Colonic mucosa (tissue), 4 donors: ENCODE measurements around the gene CADPS. TPM values are rescaled to one million over a fixed set of nuclear protein-coding genes. Genes with fewer than 3 reads are reported as not detected.

Experiments used
- DNase-seq: peaks from one replicate; pipeline ENCODE4 v3.0.0-alpha.2; 2020
- H3K27ac ChIP-seq: fragments of 200-600 bp; one replicate; pipeline ENCODE4 v1.8.0; 2021
- H3K27me3 ChIP-seq: fragments of 200-600 bp; one replicate; pipeline ENCODE4 v1.8.0; 2021
- H3K36me3 ChIP-seq: fragments of 200-600 bp; one replicate; pipeline ENCODE4 v1.8.0; 2021
- H3K4me1 ChIP-seq: fragments of 200-600 bp; one replicate; pipeline ENCODE4 v1.8.0; 2021; ENCODE audit warnings: mild to moderate bottlenecking
- H3K4me3 ChIP-seq: fragments of 200-600 bp; one replicate; pipeline ENCODE4 v1.8.0; 2021
- H3K9ac ChIP-seq, 2 donors: one replicate each; pipeline ENCODE4 v1.7.0; 2013; ENCODE audit warnings: control low read depth in 2 of 2, low read depth in 2 of 2, low read length in 2 of 2
- H3K9me3 ChIP-seq: fragments of 200-600 bp; one replicate; pipeline ENCODE4 v1.8.0; 2021
- CTCF ChIP-seq: fragments of 200-600 bp; IDR thresholded peaks from one replicate; pipeline ENCODE4 v1.8.0; 2022; ENCODE audit warnings: antibody characterized with exemption, mild to moderate bottlenecking
- intact Hi-C: fragments of 100-400 bp; cut with DNase I; formaldehyde crosslinking; loops from one replicate; pipeline ENCODE4 v1.14.1; 2022
- total RNA-seq, 2 donors: library from RNA; stranded (reverse); fragmentation: NEBNext Ultra II Directional in 1 of 2; extraction: Animal tissue kit (Norgen Biotek cat#: 25700) in 1 of 2; gene quantifications; one replicate each; pipeline ENCODE4 v1.2.1, GENCODE V29; 2021
- donor health status: healthy.
- donor health status: DM: no; HTN: no; CAD: no.
- donor health status: DM: no; HTN: no; CAD: no.

CADPS gene
- total RNA-seq, 2 donors from 2014 or later = 2.9 to 6.1 TPM

DNA sequence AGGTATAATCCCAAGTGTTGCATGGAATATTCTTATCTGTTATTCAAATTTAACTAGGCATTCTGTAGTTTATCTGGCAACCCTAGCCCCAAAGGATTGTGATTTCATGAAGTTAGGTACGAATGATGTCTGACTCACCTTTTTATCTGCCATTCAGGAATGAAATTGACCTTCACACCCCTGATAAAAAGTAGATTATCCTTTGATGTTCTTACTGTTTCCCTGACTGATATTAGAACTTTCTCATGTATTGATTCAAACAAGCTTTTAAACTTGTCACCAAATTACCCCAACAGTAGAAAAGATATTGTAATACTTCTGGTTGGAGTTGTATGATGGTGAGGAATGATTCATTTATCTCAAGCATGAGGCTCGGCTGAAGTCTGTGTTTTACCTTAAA lies 43.6 kb upstream of the CADPS start:
- no peak overlapping the region for H3K9ac ChIP-seq

GRCh38 chr3:62918131-62918530 lies 42.9 kb upstream of the CADPS start:
- peak overlapping the region; percentile 33 for H3K27ac ChIP-seq
- no peak for TF ChIP-seq CTCF

More for the DNA sequence above, 43.6 kb upstream of the CADPS start:
- Histone ChIP-seq H3K27me3 (no peaks in the 10 kb centered on the region), H3K27ac (peak overlapping the region; percentile 33), H3K4me3 (no peak overlapping the region), H3K36me3 (no peaks in the 10 kb centered on the region), H3K9me3 (no peaks in the 10 kb centered on the region), H3K4me1 (no peaks in the 10 kb centered on the region)
- DNase-seq = no peak
- intact Hi-C loops = no loop called here
- no peak for TF ChIP-seq CTCF

DNA sequence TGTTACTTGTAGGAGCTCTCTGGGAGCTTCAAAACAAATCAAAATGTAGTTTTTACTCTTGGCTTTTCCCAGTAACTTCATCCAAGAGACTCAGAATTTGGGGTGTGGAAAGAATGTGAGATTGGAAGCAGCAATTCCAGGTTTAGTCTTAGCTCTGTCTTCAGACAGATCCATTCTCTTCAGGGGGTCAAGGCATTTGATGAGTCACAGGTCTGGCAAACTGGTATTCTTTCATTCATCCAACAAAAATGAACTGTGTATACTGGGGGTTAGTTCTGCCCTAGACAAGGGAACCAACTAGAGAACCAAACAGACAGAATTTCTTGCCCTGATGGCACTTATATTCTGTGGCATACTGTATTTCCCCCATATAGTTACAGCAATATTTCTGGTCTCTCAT lies 36.3 kb upstream of the CADPS start:
- intact Hi-C loops = no loop called here
- H3K27me3 ChIP-seq = no peaks in the 10 kb centered on the region

More at GRCh38 chr3:62918131-62918530, 42.9 kb upstream of the CADPS start:
- H3K9me3 ChIP-seq = no peaks in the 10 kb centered on the region
- no peaks in the 10 kb centered on the region for H3K4me1 ChIP-seq
- DNase-seq = no peak
- intact Hi-C loops = no loop called here
- no peaks in the 10 kb centered on the region for H3K36me3 ChIP-seq
- no peak overlapping the region for H3K4me3 ChIP-seq
- no peak overlapping the region for H3K9ac ChIP-seq
- H3K27me3 ChIP-seq = no peaks in the 10 kb centered on the region

GRCh38 chr3:62905331-62905730 lies 30.1 kb upstream of the CADPS start:
- Histone ChIP-seq H3K9ac (no peak overlapping the region), H3K9me3 (no peaks in the 10 kb centered on the region), H3K4me3 (no peak overlapping the region), H3K27ac (no peak overlapping the region), H3K27me3 (no peaks in the 10 kb centered on the region), H3K4me1 (no peaks in the 10 kb centered on the region), H3K36me3 (no peaks in the 10 kb centered on the region)
- DNase-seq = no peak
- intact Hi-C loops = no loop called here
- TF ChIP-seq CTCF = no peak

More for the DNA sequence above, 36.3 kb upstream of the CADPS start:
- Histone ChIP-seq H3K4me3 (no peak overlapping the region), H3K36me3 (no peaks in the 10 kb centered on the region), H3K9me3 (no peaks in the 10 kb centered on the region), H3K27ac (no peak overlapping the region), H3K4me1 (no peaks in the 10 kb centered on the region), H3K9ac (no peak overlapping the region)
- no peak for DNase-seq
- no peak for TF ChIP-seq CTCF

DNA sequence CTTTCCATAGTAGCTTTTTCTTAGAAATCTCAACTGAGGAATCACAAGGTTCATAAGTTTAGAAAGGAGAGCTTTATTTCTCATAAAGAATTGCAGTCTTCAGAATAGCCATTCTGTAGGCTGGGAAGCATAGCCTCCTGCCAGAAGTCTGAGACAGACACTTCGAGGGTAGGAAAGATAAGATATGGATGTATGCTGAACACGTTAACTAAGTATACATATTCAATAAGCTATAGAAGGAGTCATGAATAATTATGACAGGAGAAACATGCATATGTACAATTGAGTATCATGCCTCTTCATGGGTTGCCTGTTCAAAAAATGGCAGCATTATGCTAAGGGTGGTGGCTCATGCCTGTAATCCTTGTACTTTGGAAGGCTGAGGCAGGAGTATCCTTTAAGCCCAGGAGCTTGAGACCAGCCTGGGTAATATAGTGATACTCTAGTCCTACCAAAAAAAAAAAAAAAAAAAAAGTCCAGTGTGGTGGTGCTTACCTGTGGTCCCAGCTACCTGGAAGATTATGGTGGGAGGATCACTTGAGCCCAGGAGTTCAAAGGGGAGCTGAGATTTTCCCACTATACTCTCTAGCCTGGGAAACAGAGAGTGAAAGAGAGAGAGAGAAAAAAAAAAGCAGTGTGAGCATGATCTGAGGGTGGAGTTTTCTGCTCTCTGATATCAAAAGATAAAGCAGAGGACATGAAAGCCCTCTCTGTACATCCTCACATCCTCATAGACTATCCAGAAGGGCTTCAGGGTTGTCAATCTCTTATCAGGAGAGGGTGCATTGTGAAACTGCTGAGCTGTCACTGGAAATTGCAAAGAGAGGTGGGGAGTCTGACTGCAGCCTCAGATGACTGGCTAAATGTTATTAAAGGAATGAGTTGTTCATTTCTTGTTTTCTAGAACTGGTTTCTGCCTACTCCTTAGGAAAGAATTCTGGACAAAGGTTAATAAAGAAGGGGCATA lies 23.6 kb upstream of the CADPS start:
- DNase-seq = no peak
- intact Hi-C loops = no loop called here
- H3K9me3 ChIP-seq = no peaks in the 10 kb centered on the region
- no peaks in the 10 kb centered on the region for H3K27me3 ChIP-seq
- no peak overlapping the region for H3K27ac ChIP-seq
- no peak for TF ChIP-seq CTCF
- no peak overlapping the region for H3K4me3 ChIP-seq
- no peaks in the 10 kb centered on the region for H3K36me3 ChIP-seq
- H3K4me1 ChIP-seq = no peaks in the 10 kb centered on the region
- no peak overlapping the region for H3K9ac ChIP-seq
